Left ventricle myocardium inferior (tissue), 1 donor: ENCODE measurements around the gene MESP1. TPM values are rescaled to one million over a fixed set of nuclear protein-coding genes. Genes with fewer than 3 reads are reported as not detected.

Experiments used
- DNase-seq: peaks from one replicate; pipeline ENCODE4 v3.0.0-alpha.2; 2020
- H3K27ac ChIP-seq: fragments of 200-600 bp; replicated peaks from 2 replicates; pipeline ENCODE4 v1.8.0; 2021
- H3K27me3 ChIP-seq: fragments of 200-600 bp; 2 replicates; pipeline ENCODE4 v1.8.0; 2021; ENCODE audit warnings: low read depth
- H3K36me3 ChIP-seq: fragments of 200-600 bp; 2 replicates; pipeline ENCODE4 v1.8.0; 2021
- H3K4me1 ChIP-seq: fragments of 200-600 bp; 2 replicates; pipeline ENCODE4 v1.8.0; 2021
- H3K4me3 ChIP-seq: fragments of 200-600 bp; 2 replicates; pipeline ENCODE4 v1.8.0; 2021; ENCODE audit warnings: mild to moderate bottlenecking, moderate library complexity
- H3K9me3 ChIP-seq: fragments of 200-600 bp; replicated peaks from 2 replicates; pipeline ENCODE4 v1.8.0; 2021
- CTCF ChIP-seq: fragments of 200-600 bp; IDR thresholded peaks from 2 replicates; pipeline ENCODE4 v1.8.0; 2021; ENCODE audit warnings: antibody characterized with exemption, mild to moderate bottlenecking, borderline replicate concordance
- intact Hi-C: fragments of 100-400 bp; cut with micrococcal nuclease; formaldehyde crosslinking; loops from one replicate; pipeline ENCODE4 v1.11.0; 2022
- long read RNA-seq: library from polyadenylated mRNA; unstranded; transcript quantifications from one replicate; pipeline ENCODE4 v2.0.0, GENCODE V29; 2021
- total RNA-seq: library from RNA; stranded (reverse); fragmentation: NEBNext Ultra II Directional; extraction: Animal tissue kit (Norgen Biotek cat#: 25700); gene quantifications from one replicate; pipeline ENCODE4 v1.2.1, GENCODE V29; 2021
- donor health status: DM: no; HTN: yes; CAD: no; lungs with severe emphysema.

The MESP1 gene
- 8.4 TPM for total RNA-seq
- long read RNA-seq, transcript MESP1-201 (2 exons, 2,369 nt): major isoform, 7 of 16 reads
- long read RNA-seq, partial matches to known transcripts: 0 of 16 reads
- long read RNA-seq, other reads (novel, unspliced or antisense): 9 of 16 reads

DNA sequence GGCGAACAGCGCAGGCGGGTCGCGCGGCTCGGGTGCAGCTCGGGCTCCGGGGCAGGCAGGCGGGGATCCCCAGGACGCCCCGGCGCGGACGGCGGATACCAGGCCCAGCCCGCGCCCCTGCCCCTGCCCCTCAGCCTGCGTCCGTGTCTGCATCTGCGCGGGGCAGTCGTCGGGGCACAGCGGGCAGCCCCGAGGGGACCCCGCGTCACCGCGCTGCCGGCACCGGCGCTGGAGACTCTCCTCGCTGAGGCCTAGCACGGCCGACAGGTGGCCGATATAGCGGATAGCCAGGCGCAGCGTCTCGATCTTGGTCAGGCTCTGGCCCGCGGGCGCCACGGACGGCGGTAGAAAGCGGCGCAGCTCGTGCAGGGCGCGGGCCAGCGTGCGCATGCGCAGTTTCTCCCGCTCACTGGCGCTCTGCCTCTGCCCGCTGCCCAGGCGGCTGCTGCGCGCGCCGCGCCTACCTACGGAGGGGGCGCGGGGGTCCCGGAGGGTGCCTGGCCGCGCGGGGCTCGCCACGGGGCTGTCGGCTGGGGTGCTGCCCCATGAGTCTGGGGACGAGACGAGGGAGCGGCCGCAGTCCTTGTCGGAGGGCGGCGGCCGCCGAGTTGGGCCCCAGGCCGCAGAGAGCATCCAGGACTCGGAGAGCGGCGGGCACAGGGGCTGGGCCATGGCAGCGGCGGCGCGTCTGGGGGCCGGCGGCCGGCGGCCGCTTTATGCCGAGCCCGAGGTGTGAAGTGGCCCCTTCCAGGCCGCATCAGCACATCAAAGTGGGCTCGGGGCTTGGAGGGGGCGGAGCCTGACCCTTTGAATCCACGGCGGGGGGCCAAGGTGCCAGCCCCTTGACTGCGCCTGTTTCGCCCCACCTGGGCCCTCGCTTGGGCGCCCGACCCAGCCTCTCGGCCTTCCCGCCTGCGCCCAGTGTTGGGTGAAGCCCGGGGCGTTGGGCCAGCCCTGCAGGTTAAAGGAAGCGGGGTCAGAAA lies at the start of gene MESP1:
MESP1 (minus strand) TSS at position 690 of the 983 bp plus-strand sequence; CDS start at position 672, 18 bp downstream.
- H3K27ac ChIP-seq: peak within 1 kb of the TSS; percentile 56

DNA sequence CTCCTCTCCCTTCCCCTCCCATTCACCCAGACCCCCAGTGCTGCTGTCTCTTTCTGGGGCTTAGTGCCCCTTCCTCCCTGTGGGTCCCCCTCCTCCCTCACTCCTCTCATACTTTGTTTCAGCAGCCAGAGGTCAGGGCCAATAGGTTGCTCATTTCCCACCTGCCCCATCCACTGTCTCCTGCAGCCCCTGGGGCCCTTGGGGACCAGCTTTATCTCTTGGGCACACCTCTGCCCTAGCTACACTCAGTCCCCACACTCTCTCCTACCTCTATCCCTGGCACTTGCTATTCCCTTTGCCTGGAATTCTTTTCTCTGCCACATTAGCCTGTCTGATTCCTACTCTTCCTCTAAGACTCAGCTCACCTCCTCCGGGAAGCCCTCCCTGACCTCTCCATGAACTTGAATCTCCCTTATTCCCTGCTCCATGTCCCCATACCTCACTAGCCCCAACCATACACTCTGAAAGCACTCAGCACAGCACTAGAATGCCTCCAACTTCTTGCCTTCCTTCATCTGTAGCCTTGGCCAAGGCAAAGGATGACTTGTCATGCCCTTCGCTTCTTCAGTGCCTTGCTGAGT lies 49.0 kb upstream of the MESP1 start:
- TF ChIP-seq CTCF: no peak
- no peak for DNase-seq
- intact Hi-C loops: no loop called here

More for the DNA sequence above, at the start of gene MESP1:
- Histone ChIP-seq H3K4me3 (peak within 1 kb of the TSS; percentile 79), H3K9me3 (no peaks in the 10 kb centered on the region), H3K4me1 (peaks cover 18% of the 10 kb centered on the region), H3K27me3 (peaks cover 39% of the 10 kb centered on the region), H3K36me3 (no peaks in the 10 kb centered on the region)
- intact Hi-C loops: no loop called here
- DNase-seq: peak; percentile 91
- TF ChIP-seq CTCF: peak; percentile 84

GRCh38 chr15:89799011-89799911 lies 48.2 kb upstream of the MESP1 start:
- peaks cover 12% of the 10 kb centered on the region for H3K36me3 ChIP-seq
- peaks cover 16% of the 10 kb centered on the region for H3K4me1 ChIP-seq
- TF ChIP-seq CTCF: no peak
- intact Hi-C loops: no loop called here
- H3K4me3 ChIP-seq: no peak overlapping the region
- H3K27ac ChIP-seq: no peak overlapping the region
- no peak for DNase-seq
- peaks cover 15% of the 10 kb centered on the region for H3K9me3 ChIP-seq
- no peaks in the 10 kb centered on the region for H3K27me3 ChIP-seq

More for the DNA sequence above, 49.0 kb upstream of the MESP1 start:
- H3K27ac ChIP-seq: no peak overlapping the region
- H3K36me3 ChIP-seq: peaks cover 12% of the 10 kb centered on the region
- H3K27me3 ChIP-seq: no peaks in the 10 kb centered on the region
- peaks cover 15% of the 10 kb centered on the region for H3K9me3 ChIP-seq
- H3K4me1 ChIP-seq: peaks cover 9% of the 10 kb centered on the region
- no peak overlapping the region for H3K4me3 ChIP-seq

DNA sequence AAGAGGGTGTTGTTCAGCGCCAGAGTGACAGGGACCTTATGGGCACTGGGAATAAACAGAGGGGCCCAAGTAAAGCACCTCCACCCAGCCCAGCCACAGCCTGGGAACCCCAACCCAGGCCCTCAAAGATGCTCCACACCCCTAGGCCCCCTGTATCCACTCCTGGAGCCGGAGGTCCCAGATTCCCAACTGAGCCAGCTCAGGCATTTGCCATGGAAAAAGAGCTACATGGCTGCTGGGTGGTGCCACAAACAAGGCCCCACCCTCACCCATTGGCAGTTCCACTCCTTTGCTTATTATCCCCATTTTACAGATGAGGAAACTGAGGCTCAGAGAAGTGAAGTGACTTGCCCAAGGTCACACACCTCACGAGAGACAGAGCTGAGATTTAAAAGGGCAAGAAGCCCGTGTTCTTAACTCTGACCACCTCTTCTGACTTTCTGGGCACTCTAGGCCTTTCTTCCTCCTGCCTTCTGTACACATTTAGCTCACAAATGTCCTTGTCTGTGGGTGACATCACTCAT lies 46.7 kb upstream of the MESP1 start:
- intact Hi-C loops: no loop called here

More for the DNA sequence above, 46.7 kb upstream of the MESP1 start:
- Histone ChIP-seq H3K4me1 (peaks cover 16% of the 10 kb centered on the region), H3K27me3 (no peaks in the 10 kb centered on the region), H3K4me3 (no peak overlapping the region), H3K27ac (no peak overlapping the region), H3K9me3 (peaks cover 15% of the 10 kb centered on the region), H3K36me3 (peaks cover 12% of the 10 kb centered on the region)
- no peak for TF ChIP-seq CTCF
- no peak for DNase-seq
